B cell (primary cell): Measurements from ENCODE around the gene GALNT11. TPM values are rescaled to one million over a fixed set of nuclear protein-coding genes. Genes with fewer than 3 reads are reported as not detected.
A peak's percentile ranks its signal among the peaks of the same experiment; 100 is the strongest.

ENCODE experiments used
- ATAC-seq: fragments of 200-7000 bp; cut with Tn5 transposase; one replicate; pipeline ENCODE4 v1.10.0; 2021; ENCODE audit warnings: low read depth, mild to moderate bottlenecking, moderate number of reproducible peaks, moderate library complexity
- CTCF ChIA-PET: fragments of 350-600 bp; sonication (Branson Sonifier 250); formaldehyde crosslinking; loops from one replicate; lab custom pipeline; 2021; ENCODE audit warnings: antibody characterized with exemption, inconsistent platforms; lab: Charles Lee
- POLR2A ChIA-PET: fragments of 350-600 bp; sonication (Branson Sonifier 250); formaldehyde crosslinking; loops from one replicate; lab custom pipeline; 2021; ENCODE audit warnings: antibody characterized with exemption; lab: Charles Lee
- DNase-seq: peaks from one replicate; pipeline ENCODE4 v3.0.0; 2013
- H2AFZ ChIP-seq: 2 replicates; pipeline ENCODE4 v1.6.1; 2012; ENCODE audit warnings: mild to moderate bottlenecking, low read depth, low read length; ENCODE audit not compliant: insufficient read depth, poor library complexity, severe bottlenecking
- H3K27ac ChIP-seq, 2 donors: 1 replicate in 1 of 2; 2 replicates in 1 of 2; pipeline ENCODE4 v1.5.1; 2012 to 2013; ENCODE audit warnings: low read length in 2 of 2, mild to moderate bottlenecking in 2 of 2, moderate library complexity in 1 of 2
- H3K27me3 ChIP-seq, 4 experiments: fragments of 200-600 bp in 1 of 4; sonication (generic) in 1 of 4; replicated peaks in 1 of 4; 1 replicate in 2 of 4; 2 replicates in 2 of 4; pipeline versions ENCODE4 v1.6.1 to v1.7.0; 2013 to 2016; ENCODE audit warnings: low read length in 3 of 4, mild to moderate bottlenecking in 2 of 4, mixed read lengths in 1 of 4, moderate library complexity in 1 of 4; ENCODE audit not compliant: insufficient read depth in 4 of 4, control insufficient read depth in 3 of 4; ENCODE audit errors: control extremely low read depth in 1 of 4
- H3K36me3 ChIP-seq, 2 experiments: replicated peaks in 1 of 2; 1 replicate in 1 of 2; 2 replicates in 1 of 2; pipeline versions ENCODE4 v1.6.1 to v1.7.1; 2013; ENCODE audit warnings: low read length in 1 of 2; ENCODE audit not compliant: insufficient read depth in 2 of 2, control insufficient read depth in 1 of 2; ENCODE audit errors: control extremely low read depth in 1 of 2, extremely low read depth in 1 of 2
- H3K4me1 ChIP-seq, 2 donors: fragments of 200-600 bp in 1 of 2; sonication (generic) in 1 of 2; 1 replicate in 1 of 2; 2 replicates in 1 of 2; pipeline versions ENCODE4 v1.5.1 to v1.6.1; 2013 to 2017; ENCODE audit warnings: low read length in 2 of 2; ENCODE audit not compliant: control insufficient read depth in 2 of 2, insufficient read depth in 2 of 2
- H3K4me2 ChIP-seq: replicated peaks from 2 replicates; pipeline ENCODE3; 2012; ENCODE audit warnings: mild to moderate bottlenecking, low read depth, low read length; ENCODE audit not compliant: poor library complexity, severe bottlenecking
- H3K4me3 ChIP-seq, 5 experiments: fragments of 200-600 bp in 1 of 5; sonication (generic) in 1 of 5; 1 replicate in 3 of 5; 2 replicates in 2 of 5; pipeline versions ENCODE4 v1.5.1 to v1.7.0; 2011 to 2016; ENCODE audit warnings: low read length in 4 of 5, mild to moderate bottlenecking in 4 of 5, low read depth in 2 of 5, control low read depth in 1 of 5, moderate library complexity in 1 of 5; ENCODE audit not compliant: insufficient read depth in 1 of 5; ENCODE audit errors: control extremely low read depth in 1 of 5, extremely low read depth in 1 of 5
- H3K79me2 ChIP-seq: fragments of 200-600 bp; sonication (generic); one replicate; pipeline ENCODE4 v1.6.0; 2016; ENCODE audit warnings: low read length; ENCODE audit not compliant: control insufficient read depth, insufficient read depth
- H3K9ac ChIP-seq: fragments of 200-600 bp; sonication (generic); 2 replicates; pipeline ENCODE4 v1.6.1; 2017; ENCODE audit warnings: mild to moderate bottlenecking, low read length, moderate library complexity
- H3K9me3 ChIP-seq, 3 donors: one replicate each; pipeline versions ENCODE4 v1.6.1 to v1.7.1; 2013; ENCODE audit warnings: low read length in 2 of 3; ENCODE audit not compliant: control insufficient read depth in 2 of 3, insufficient read depth in 1 of 3; ENCODE audit errors: control extremely low read depth in 1 of 3
- H4K20me1 ChIP-seq: 2 replicates; pipeline ENCODE4 v1.6.0; 2012; ENCODE audit warnings: mild to moderate bottlenecking, low read length; ENCODE audit not compliant: insufficient read depth, control insufficient read depth, poor library complexity, severe bottlenecking
- H3K27ac Mint-ChIP-seq: one replicate; pipeline ENCODE4 v1.8.0; 2021; ENCODE audit warnings: mixed read lengths
- H3K27me3 Mint-ChIP-seq: one replicate; pipeline ENCODE4 v1.8.0; 2021; ENCODE audit warnings: mixed read lengths
- H3K4me1 Mint-ChIP-seq: one replicate; pipeline ENCODE4 v1.8.0; 2021; ENCODE audit warnings: mixed read lengths
- H3K4me3 Mint-ChIP-seq: one replicate; pipeline ENCODE4 v1.8.0; 2021; ENCODE audit warnings: mixed read lengths
- H3K9me3 Mint-ChIP-seq: one replicate; pipeline ENCODE4 v1.8.0; 2022; ENCODE audit warnings: mixed read lengths; ENCODE audit not compliant: insufficient read depth
- EZH2 ChIP-seq: IDR thresholded peaks from 2 replicates; pipeline ENCODE4 v1.6.1; 2012; ENCODE audit warnings: borderline replicate concordance, low read depth, mild to moderate bottlenecking, moderate library complexity, low read length; ENCODE audit not compliant: insufficient read depth, poor library complexity, severe bottlenecking
- WGBS: methylation state at CpG from one replicate; pipeline ENCODE4 v1.1.5; 2013; ENCODE audit warnings: missing lambda C conversion rate; ENCODE audit not compliant: insufficient coverage; 5-methylcytosine and 5-hydroxymethylcytosine counted together
- intact Hi-C: fragments of 100-400 bp; cut with micrococcal nuclease; formaldehyde crosslinking; loops from one replicate; pipeline ENCODE4 v1.10.0; 2022
- polyA plus RNA-seq: library from polyadenylated mRNA; depleted of rRNA; stranded (reverse); fragments of >200 nt; gene quantifications from 2 replicates; pipeline ENCODE4 v1.2.3, GENCODE V29; 2012
- total RNA-seq, 2 donors: library from RNA; stranded (reverse); fragments of 120-200 nt in 1 of 2; gene quantifications; 1 replicate in 1 of 2; 2 replicates in 1 of 2; pipeline versions ENCODE4 v1.2.3 to v1.2.4, GENCODE V29; 2013 to 2022
- TF ChIP-seq, protein P1 (sequence below): fragments of 200-600 bp; IDR thresholded peaks from one replicate; pipeline ENCODE4 v1.8.0; 2022; ENCODE audit warnings: antibody characterized with exemption, mild to moderate bottlenecking

Gene GALNT11
- total and polyA plus RNA-seq, 2 donors (not counting 1 experiment from before 2014, with no cell fraction given) = 13.8 to 14.5 TPM

DNA sequence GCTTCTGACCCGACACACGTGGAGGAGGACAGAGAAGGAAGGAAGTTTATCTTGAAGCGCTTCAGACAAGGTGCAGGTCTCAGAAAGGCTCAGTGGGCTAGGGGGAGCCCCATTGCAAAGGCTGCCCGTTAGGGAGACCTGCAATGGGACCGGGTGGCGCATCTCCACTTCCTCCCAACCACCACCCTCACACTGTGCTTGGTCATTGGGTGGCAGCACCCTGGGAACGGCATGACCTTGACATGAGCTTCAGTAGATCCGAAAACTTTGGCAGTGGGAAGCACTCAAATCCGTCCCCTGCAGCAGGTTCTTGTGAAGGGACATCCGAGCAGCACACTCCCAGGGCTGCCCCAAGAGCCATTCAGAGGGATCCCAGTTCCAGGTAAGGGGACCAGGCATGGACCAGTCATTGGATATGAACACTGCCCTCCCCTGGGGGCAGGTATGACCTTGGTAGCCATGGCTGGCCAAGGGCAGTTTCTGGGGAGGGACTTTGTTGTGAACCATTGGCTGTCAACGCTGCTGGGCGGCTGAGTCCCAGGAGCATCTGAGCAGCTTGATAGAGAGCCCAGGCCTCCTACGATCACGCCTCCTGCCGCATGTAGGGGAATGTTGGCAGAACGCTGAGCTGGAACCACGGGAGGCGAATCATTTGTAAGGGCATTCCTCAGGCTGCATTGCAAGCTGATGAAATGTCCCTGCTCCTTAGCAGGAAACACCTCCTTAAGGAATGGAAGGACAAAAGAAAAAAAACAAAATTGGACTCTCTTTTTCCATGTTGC, 37.5 kb upstream of the GALNT11 start:
- WGBS = 85% methylated on average over 18 of the region's 18 CpGs

DNA sequence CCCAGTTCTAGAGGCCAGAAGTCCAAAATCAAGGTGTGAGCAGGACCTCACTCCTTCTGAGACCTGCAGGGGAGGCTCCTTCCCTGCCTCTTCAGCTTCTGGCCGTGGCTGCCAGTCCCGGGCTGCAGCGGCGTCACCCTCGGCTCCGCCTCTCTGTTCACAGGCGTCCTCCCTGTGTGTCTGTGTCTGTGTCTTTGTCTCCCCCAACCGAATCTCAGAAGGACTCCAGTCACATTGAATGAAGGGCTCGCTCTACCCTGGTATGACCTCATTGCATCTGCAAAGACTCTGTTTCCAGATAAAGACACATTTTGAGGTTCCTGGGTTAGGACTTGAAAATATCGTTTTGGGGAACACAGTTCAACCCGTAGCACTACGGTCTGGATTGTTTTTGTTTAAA, 33.1 kb upstream of the GALNT11 start:
- intact Hi-C loops = loop anchor here (2.0 kb wide), 1 partner anchor 210 kb away; no protein-coding TSS in a partner anchor
- Histone ChIP-seq H3K79me2 (no peaks in the 10 kb centered on the region), H3K9me3 (no peaks in the 10 kb centered on the region), H2AFZ (peak overlapping the region; percentile 24), H4K20me1 (no peaks in the 10 kb centered on the region), H3K4me2 (no peak overlapping the region), H3K4me1 (peaks cover 3 to 6% of the 10 kb centered on the region in 2 donors), H3K36me3 (no peaks in the 10 kb centered on the region), H3K9ac (no peak overlapping the region), H3K4me3 (no peak overlapping the region), H3K27me3 (peaks cover 0 to 7% (median 0%) of the 10 kb centered on the region in 4 experiments), H3K27ac (no peak overlapping the region)
- POLR2A ChIA-PET = no interaction called here
- Mint-ChIP-seq H3K9me3 (no peaks in the 10 kb centered on the region), H3K27me3 (peaks cover 36% of the 10 kb centered on the region), H3K27ac (no peak overlapping the region), H3K4me1 (peaks cover 2% of the 10 kb centered on the region), H3K4me3 (no peak overlapping the region)
- 16% methylated on average over 9 of the region's 12 CpGs for WGBS
- CTCF ChIA-PET = interaction anchor here (0.6 to 1.1 kb wide), 2 partner anchors 209 to 210 kb away, joined by 3 read pairs; no protein-coding TSS in a partner anchor
- no peak for TF ChIP-seq EZH2
- TF ChIP-seq, protein P1, sequence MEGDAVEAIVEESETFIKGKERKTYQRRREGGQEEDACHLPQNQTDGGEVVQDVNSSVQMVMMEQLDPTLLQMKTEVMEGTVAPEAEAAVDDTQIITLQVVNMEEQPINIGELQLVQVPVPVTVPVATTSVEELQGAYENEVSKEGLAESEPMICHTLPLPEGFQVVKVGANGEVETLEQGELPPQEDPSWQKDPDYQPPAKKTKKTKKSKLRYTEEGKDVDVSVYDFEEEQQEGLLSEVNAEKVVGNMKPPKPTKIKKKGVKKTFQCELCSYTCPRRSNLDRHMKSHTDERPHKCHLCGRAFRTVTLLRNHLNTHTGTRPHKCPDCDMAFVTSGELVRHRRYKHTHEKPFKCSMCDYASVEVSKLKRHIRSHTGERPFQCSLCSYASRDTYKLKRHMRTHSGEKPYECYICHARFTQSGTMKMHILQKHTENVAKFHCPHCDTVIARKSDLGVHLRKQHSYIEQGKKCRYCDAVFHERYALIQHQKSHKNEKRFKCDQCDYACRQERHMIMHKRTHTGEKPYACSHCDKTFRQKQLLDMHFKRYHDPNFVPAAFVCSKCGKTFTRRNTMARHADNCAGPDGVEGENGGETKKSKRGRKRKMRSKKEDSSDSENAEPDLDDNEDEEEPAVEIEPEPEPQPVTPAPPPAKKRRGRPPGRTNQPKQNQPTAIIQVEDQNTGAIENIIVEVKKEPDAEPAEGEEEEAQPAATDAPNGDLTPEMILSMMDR = no peak
- peak; percentile 79 for ATAC-seq
- peak; percentile 56 for DNase-seq

More for the DNA sequence above, 37.5 kb upstream of the GALNT11 start:
- no peak overlapping the region for H3K9ac ChIP-seq
- ATAC-seq (no peak), DNase-seq (no peak)
- TF ChIP-seq EZH2 = no peak
- TF ChIP-seq, protein P1 = no peak
- H3K4me2 ChIP-seq = no peak overlapping the region
- ChIA-PET CTCF (no interaction called here), POLR2A (no interaction called here)
- no peak overlapping the region for H3K4me3 ChIP-seq
- H3K4me1 Mint-ChIP-seq = peaks cover 2% of the 10 kb centered on the region
- peaks cover 0 to 13% (median 0%) of the 10 kb centered on the region in 4 experiments for H3K27me3 ChIP-seq
- peaks cover 3 to 6% of the 10 kb centered on the region in 2 donors for H3K4me1 ChIP-seq
- intact Hi-C loops = no loop called here
- no peaks in the 10 kb centered on the region for H3K9me3 ChIP-seq
- no peak overlapping the region for H3K4me3 Mint-ChIP-seq
- no peak overlapping the region for H3K27ac Mint-ChIP-seq
- H3K27me3 Mint-ChIP-seq = peaks cover 37% of the 10 kb centered on the region
- no peaks in the 10 kb centered on the region for H4K20me1 ChIP-seq
- H3K9me3 Mint-ChIP-seq = no peaks in the 10 kb centered on the region
- no peak overlapping the region for H3K27ac ChIP-seq
- no peak overlapping the region for H2AFZ ChIP-seq
- H3K36me3 ChIP-seq = no peaks in the 10 kb centered on the region
- H3K79me2 ChIP-seq = no peaks in the 10 kb centered on the region
